Brain microvascular endothelial cell (primary cell): ENCODE data around the gene BEST1.
A peak's percentile ranks its signal among the peaks of the same experiment; 100 is the strongest.
"Not testable (repeated sequence)": the region's sequence is repeated elsewhere in the genome, so short reads cannot be mapped to it uniquely, and the experiment has no call there.

Experiments
- DNase-seq: peaks from one replicate; pipeline ENCODE4 v3.0.0-alpha.2; 2020
- H3K27ac ChIP-seq: fragments of 250-450 bp; sonication (Bioruptor Pico); 2 replicates; pipeline ENCODE4 v1.5.1; 2020; ENCODE audit warnings: mild to moderate bottlenecking, moderate library complexity
- H3K27me3 ChIP-seq: fragments of 250-450 bp; sonication (Bioruptor Pico); replicated peaks from 2 replicates; pipeline ENCODE4 v1.5.1; 2020; ENCODE audit warnings: mild to moderate bottlenecking
- H3K36me3 ChIP-seq: fragments of 250-450 bp; sonication (Bioruptor Pico); replicated peaks from 2 replicates; pipeline ENCODE4 v1.5.1; 2020; ENCODE audit warnings: mild to moderate bottlenecking
- H3K4me3 ChIP-seq: 2 replicates; pipeline ENCODE4 v1.5.1; 2011; ENCODE audit warnings: low read depth, mild to moderate bottlenecking, control low read depth, low read length, moderate library complexity
- CTCF ChIP-seq: IDR thresholded peaks from 2 replicates; pipeline ENCODE4 v1.5.1; 2011; ENCODE audit warnings: low read depth, mild to moderate bottlenecking, moderate library complexity, low read length, control low read depth, inconsistent platforms; ENCODE audit errors: missing control alignments
- in situ Hi-C: cut with HindIII; loops from 2 replicates; pipeline ENCODE4 v1.10.0; 2017; ENCODE audit warnings: low sequenced_read_pairs, low pct_ligation_motif_present

BEST1 gene

GRCh38 chr11:62000539-62001446 is 50.6 kb downstream of the BEST1 start:
- in situ Hi-C loops, result no loop called here
- no peak for DNase-seq
- H3K4me3 ChIP-seq, result no peak overlapping the region
- TF ChIP-seq CTCF, result no peak
- H3K36me3 ChIP-seq, result no peaks in the 10 kb centered on the region
- no peaks in the 10 kb centered on the region for H3K27me3 ChIP-seq
- no peak overlapping the region for H3K27ac ChIP-seq

- in situ Hi-C loops, result no loop called here
- Histone ChIP-seq H3K36me3 (no peaks in the 10 kb centered on the region), H3K4me3 (no peak overlapping the region), H3K27ac (no peak overlapping the region), H3K27me3 (no peaks in the 10 kb centered on the region)
- DNase-seq, result no peak
- no peak for TF ChIP-seq CTCF
These were observed 51.5 kb downstream of the BEST1 start for GRCh38 chr11:62001450-62002191.

GRCh38 chr11:62002283-62002682 is 52.1 kb downstream of the BEST1 start:
- DNase-seq, H3K4me3 ChIP-seq, in situ Hi-C loops, H3K27me3 ChIP-seq, H3K27ac ChIP-seq, H3K36me3 ChIP-seq: not testable (repeated sequence)

DNA sequence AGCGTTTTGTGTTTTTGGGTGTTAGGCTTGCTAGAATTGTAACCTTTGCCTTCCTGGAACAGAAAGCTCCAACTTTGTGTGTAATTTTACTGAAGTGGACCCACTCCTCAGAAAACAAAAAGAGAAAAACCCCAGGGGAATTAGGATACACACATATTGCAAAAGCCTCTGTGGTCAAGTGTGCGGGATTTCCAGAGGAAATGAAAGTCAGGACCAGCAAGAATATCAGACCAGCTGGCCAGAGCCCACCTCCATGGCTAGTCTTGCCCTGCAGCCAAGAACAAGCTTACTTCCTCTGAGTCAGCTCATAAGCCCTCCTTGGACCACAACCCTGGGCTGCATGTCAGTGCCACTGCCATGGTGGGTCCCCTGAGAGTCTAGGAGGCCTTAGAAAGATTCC is 54.3 kb downstream of the BEST1 start:
- Histone ChIP-seq H3K27me3 (no peaks in the 10 kb centered on the region), H3K4me3 (no peak overlapping the region), H3K36me3 (no peaks in the 10 kb centered on the region), H3K27ac (no peak overlapping the region)
- DNase-seq, result peak; percentile 56
- in situ Hi-C loops, result no loop called here
- TF ChIP-seq CTCF, result no peak

GRCh38 chr11:62008193-62008592 is 58.0 kb downstream of the BEST1 start:
- in situ Hi-C loops, result no loop called here
- Histone ChIP-seq H3K27ac (no peak overlapping the region), H3K27me3 (no peaks in the 10 kb centered on the region), H3K4me3 (no peak overlapping the region), H3K36me3 (no peaks in the 10 kb centered on the region)
- DNase-seq, result no peak
- TF ChIP-seq CTCF, result no peak

DNA sequence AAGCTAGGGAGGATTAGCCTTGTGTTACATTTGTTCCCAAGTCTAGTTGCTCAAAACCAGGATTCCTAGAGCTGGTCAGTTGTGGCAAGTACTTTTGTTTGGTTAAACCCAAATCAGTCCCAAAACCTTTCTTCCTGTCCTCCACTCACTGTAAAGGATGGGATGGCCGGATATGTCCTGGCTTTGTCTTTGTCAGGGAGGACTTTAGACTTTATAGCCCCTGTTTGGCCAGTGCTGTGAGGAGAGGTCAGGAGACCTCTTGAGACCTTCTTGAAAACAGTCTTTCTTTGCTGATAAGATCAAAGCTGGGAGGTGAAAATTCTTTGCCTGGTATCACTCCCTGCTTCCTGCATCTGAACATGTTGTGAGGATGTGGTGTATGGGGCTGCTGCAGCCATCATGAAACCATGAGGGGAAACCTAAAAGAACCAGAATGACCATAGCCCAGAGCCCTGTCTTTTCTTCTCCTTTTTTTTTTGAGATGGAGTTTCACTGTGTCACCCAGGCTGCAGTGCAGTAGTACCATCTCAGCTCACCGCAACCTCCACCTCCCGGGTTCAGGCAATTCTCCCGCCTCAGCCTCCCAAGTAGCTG is 60.9 kb downstream of the BEST1 start:
- Histone ChIP-seq H3K4me3 (no peak overlapping the region), H3K27me3 (no peaks in the 10 kb centered on the region), H3K27ac (no peak overlapping the region), H3K36me3 (no peaks in the 10 kb centered on the region)
- no peak for TF ChIP-seq CTCF
- in situ Hi-C loops, result no loop called here
- no peak for DNase-seq
